K562 (cell line): ENCODE measurements around the gene LRRC4. TPM values are rescaled to one million over a fixed set of nuclear protein-coding genes. Genes with fewer than 3 reads are reported as not detected.

Experiments
- ATAC-seq: fragments of 200-7000 bp; cut with Tn5 transposase; 3 replicates; pipeline ENCODE4 v1.9.1; 2020; ENCODE audit warnings: moderate library complexity
- BruUV-seq: library from RNA; stranded (reverse); fragments of 400-500 nt; replicated peaks from 2 replicates; lab custom pipeline; 2021; lab: Mats Ljungman, UMichigan
- CTCF ChIA-PET: fragments of 300-600 bp; formaldehyde crosslinking; extraction: SDS; loops from one replicate; lab custom pipeline; 2021; ENCODE audit warnings: low intra/inter-chr PET ratio; lab: Yijun Ruan, JAX
- POLR2A ChIA-PET: fragments of 300-600, 350-650 bp; sonication (Branson Sonifier 250); formaldehyde crosslinking; extraction: SDS; loops from one replicate; lab custom pipeline; 2021; ENCODE audit warnings: antibody characterized with exemption, inconsistent platforms; lab: Yijun Ruan, JAX
- DNase-seq, 4 experiments: peaks; one replicate each; pipeline versions ENCODE4 v3.0.0 to v3.0.0-alpha.2; 2011 to 2018; ENCODE audit warnings: low spot score in 3 of 4, mixed read lengths in 3 of 4; ENCODE audit errors: extremely low read depth in 1 of 4
- FAIRE-seq: peaks from 2 replicates; lab custom pipeline; 2011; peaks lifted over from hg19 to GRCh38; lab: Jason Lieb, UNC
- H2AFZ ChIP-seq: 2 replicates; pipeline ENCODE4 v1.6.0; 2011; ENCODE audit warnings: low read depth, low read length, control low read depth, inconsistent platforms
- H3K27ac ChIP-seq: fragments of 200-600 bp; 3 replicates; pipeline ENCODE4 v1.8.0; 2011; ENCODE audit warnings: low read depth, mild to moderate bottlenecking, control low read depth, inconsistent platforms, low read length, moderate library complexity, mixed read lengths; ENCODE audit errors: extremely low read depth
- H3K27me3 ChIP-seq, 2 experiments: fragments of 300-600 bp in 1 of 2; 2 replicates in 1 of 2; 3 replicates in 1 of 2; pipeline versions ENCODE4 v1.6.0 to v1.8.0; 2011; ENCODE audit warnings: inconsistent platforms in 2 of 2, low read length in 2 of 2, mild to moderate bottlenecking in 1 of 2, mixed read lengths in 1 of 2, moderate library complexity in 1 of 2; ENCODE audit not compliant: control insufficient read depth in 2 of 2, insufficient read depth in 2 of 2
- H3K36me3 ChIP-seq: fragments of 300-600 bp; 3 replicates; pipeline ENCODE4 v1.8.0; 2011; ENCODE audit warnings: mild to moderate bottlenecking, low read length, inconsistent platforms; ENCODE audit not compliant: control insufficient read depth, insufficient read depth
- H3K4me1 ChIP-seq, 2 experiments: fragments of 200-600 bp in 1 of 2; replicated peaks in 1 of 2; 2 replicates in 1 of 2; 3 replicates in 1 of 2; pipeline versions ENCODE4 v1.5.1 to v1.8.0; 2011; ENCODE audit warnings: inconsistent platforms in 2 of 2, low read length in 2 of 2, mild to moderate bottlenecking in 1 of 2, mixed read lengths in 1 of 2, moderate library complexity in 1 of 2; ENCODE audit not compliant: control insufficient read depth in 2 of 2, insufficient read depth in 2 of 2
- H3K4me2 ChIP-seq: 2 replicates; pipeline ENCODE4 v1.6.1; 2011; ENCODE audit warnings: low read length, control low read depth, inconsistent platforms, mixed read lengths; ENCODE audit not compliant: insufficient read depth
- H3K4me3 ChIP-seq: fragments of 200-600 bp; sonication (generic), shearing (Covaris generic); 2 replicates; pipeline ENCODE4 v1.5.1; 2016; ENCODE audit warnings: control low read depth, inconsistent platforms
- H3K79me2 ChIP-seq: fragments of 200-600 bp; 3 replicates; pipeline ENCODE4 v1.8.0; 2011; ENCODE audit warnings: low read length, inconsistent platforms; ENCODE audit not compliant: control insufficient read depth, insufficient read depth
- H3K9ac ChIP-seq, 2 experiments: 2 replicates each; pipeline versions ENCODE4 v1.6.0 to v1.6.1; 2011; ENCODE audit warnings: low read depth in 2 of 2, low read length in 2 of 2, control low read depth in 1 of 2, inconsistent platforms in 1 of 2, mild to moderate bottlenecking in 1 of 2, mixed read lengths in 1 of 2; ENCODE audit not compliant: insufficient read depth in 1 of 2
- H3K9me1 ChIP-seq: one replicate; pipeline ENCODE4 v1.6.0; 2011; ENCODE audit warnings: inconsistent platforms, mild to moderate bottlenecking, low read length, moderate library complexity; ENCODE audit not compliant: control insufficient read depth, insufficient read depth
- H3K9me3 ChIP-seq: replicated peaks from 2 replicates; pipeline ENCODE4 v1.5.1; 2011; ENCODE audit warnings: low read depth, low read length, inconsistent platforms; ENCODE audit not compliant: control insufficient read depth, insufficient read depth
- H4K20me1 ChIP-seq: replicated peaks from 2 replicates; pipeline ENCODE4 v1.6.1; 2011; ENCODE audit warnings: low read length, inconsistent platforms, mixed read lengths; ENCODE audit not compliant: control insufficient read depth, insufficient read depth
- POLR2G ChIP-seq: fragments of 200-400 bp; formaldehyde crosslinking; IDR thresholded peaks from 2 replicates; pipeline ENCODE4 v1.6.1; 2017; ENCODE audit warnings: low read depth, mild to moderate bottlenecking, antibody characterized with exemption, low read length, moderate library complexity
- RBM22 ChIP-seq: fragments of 200-400 bp; formaldehyde crosslinking; IDR thresholded peaks from 2 replicates; pipeline ENCODE4 v1.6.1; 2018; ENCODE audit warnings: low read length, low read depth; ENCODE audit not compliant: poor library complexity, severe bottlenecking
- RNF2 ChIP-seq: sonication (generic); IDR thresholded peaks from 2 replicates; pipeline ENCODE4 v1.6.1; 2016
- RNF219 ChIP-seq: fragments of 250-450 bp; sonication (Bioruptor Pico); IDR thresholded peaks from 2 replicates; pipeline ENCODE4 v1.5.0; 2022; ENCODE audit warnings: mild to moderate bottlenecking
- SREBF2 ChIP-seq: sonication (generic); formaldehyde crosslinking; IDR thresholded peaks from 2 replicates; pipeline ENCODE4 v1.4.0; 2020; ENCODE audit warnings: mild to moderate bottlenecking, missing genetic modification reagents
- WGBS: fragments of 100-300 bp; shearing (Covaris generic); methylation state at CpG from one replicate; pipeline ENCODE4 v1.1.6; 2016; ENCODE audit warnings: low coverage, mixed read lengths; ENCODE audit not compliant: insufficient coverage; ENCODE audit errors: missing lambda C conversion rate; 5-methylcytosine and 5-hydroxymethylcytosine counted together
- in situ Hi-C: fragments of 300-500 bp; cut with MboI; formaldehyde crosslinking; loops from 4 replicates; pipeline ENCODE4 v1.15.0; 2018; ENCODE audit warnings: inconsistent platforms, mixed read lengths
- intact Hi-C: fragments of 100-400 bp; cut with micrococcal nuclease; formaldehyde crosslinking; loops from 2 replicates; pipeline ENCODE4 v1.14.2; 2022
- polyA plus RNA-seq, 8 experiments: library from polyadenylated mRNA; depleted of rRNA in 4 of 8; stranded (reverse) in 5 of 8; unstranded in 3 of 8; fragments of >200 nt; fragmentation: Nextera tagmentation in 2 of 8; fragmentation: Illumina TruSeq in 1 of 8; extraction: Ambion mirVana in 2 of 8; extraction: Trizol in 1 of 8; gene quantifications; 2 replicates each; pipeline versions ENCODE4 v1.2.1 to v1.2.3, GENCODE V29; 2011 to 2014; ENCODE audit warnings: inconsistent platforms in 1 of 8, missing spikeins in 1 of 8
- total RNA-seq, 7 experiments: library from RNA; depleted of rRNA in 6 of 7; stranded (reverse); fragments of >200 nt in 6 of 7; fragmentation: Illumina TruSeq in 2 of 7; extraction: Trizol in 2 of 7; gene quantifications; 2 replicates each; pipeline versions ENCODE4 v1.2.1 to v1.2.3, GENCODE V29; 2011 to 2021; ENCODE audit warnings: low replicate concordance in 1 of 7

LRRC4 gene
- total and polyA plus RNA-seq, 9 of the 15 experiments (the other 6 are each of a cell fraction or from before 2014, with no cell fraction given) = 0.04 to 0.11 TPM; not detected in 7

GRCh38 chr7:128074336-128074735 lies 43.1 kb upstream of the LRRC4 start:
- Histone ChIP-seq H3K27me3 (no peaks in the 10 kb centered on the region), H3K4me3 (no peak overlapping the region), H3K9me3 (no peaks in the 10 kb centered on the region), H3K79me2 (no peaks in the 10 kb centered on the region), H4K20me1 (peaks cover 9% of the 10 kb centered on the region; the same call in 1 of the 2 replicates), H3K27ac (no peak overlapping the region), H2AFZ (no peak overlapping the region), H3K9ac (peak overlapping the region in 1 of 2 experiments; percentile 70; a peak in 2 of 4 replicates), H3K4me2 (no peak overlapping the region), H3K36me3 (peaks cover 75% of the 10 kb centered on the region), H3K4me1 (peaks cover 0 to 10% of the 10 kb centered on the region in 2 experiments; a peak in 2 of 5 replicates), H3K9me1 (no peaks in the 10 kb centered on the region)
- intact Hi-C loops = no loop called here
- no peak for ATAC-seq
- DNase-seq = no peak
- in situ Hi-C loops = no loop called here
- WGBS = 91% methylated on average over 19 of the region's 19 CpGs
- BruUV-seq = no TSS peak
- no peak for FAIRE-seq
- ChIA-PET POLR2A (interaction anchor here (0.7 kb wide), 1 partner anchor 86 kb away, joined by 3 read pairs; no protein-coding TSS in a partner anchor), CTCF (no interaction called here)
- TF ChIP-seq RNF219 = no peak
- no peak for TF ChIP-seq SREBF2 (CRISPR knock-in tag)
- peak; percentile 75 for TF ChIP-seq RBM22
- peak; percentile 49; the same call in 1 of the 2 replicates for TF ChIP-seq POLR2G
- no peak for TF ChIP-seq RNF2
